Brain microvascular endothelial cell (primary cell): ENCODE measurements around the gene OLFML1.

Source experiments
- DNase-seq: peaks from one replicate; pipeline ENCODE4 v3.0.0-alpha.2; 2020
- H3K27ac ChIP-seq: fragments of 250-450 bp; sonication (Bioruptor Pico); 2 replicates; pipeline ENCODE4 v1.5.1; 2020; ENCODE audit warnings: mild to moderate bottlenecking, moderate library complexity
- H3K27me3 ChIP-seq: fragments of 250-450 bp; sonication (Bioruptor Pico); replicated peaks from 2 replicates; pipeline ENCODE4 v1.5.1; 2020; ENCODE audit warnings: mild to moderate bottlenecking
- H3K36me3 ChIP-seq: fragments of 250-450 bp; sonication (Bioruptor Pico); replicated peaks from 2 replicates; pipeline ENCODE4 v1.5.1; 2020; ENCODE audit warnings: mild to moderate bottlenecking
- H3K4me3 ChIP-seq: 2 replicates; pipeline ENCODE4 v1.5.1; 2011; ENCODE audit warnings: low read depth, mild to moderate bottlenecking, control low read depth, low read length, moderate library complexity
- CTCF ChIP-seq: IDR thresholded peaks from 2 replicates; pipeline ENCODE4 v1.5.1; 2011; ENCODE audit warnings: low read depth, mild to moderate bottlenecking, moderate library complexity, low read length, control low read depth, inconsistent platforms; ENCODE audit errors: missing control alignments
- in situ Hi-C: cut with HindIII; loops from 2 replicates; pipeline ENCODE4 v1.10.0; 2017; ENCODE audit warnings: low sequenced_read_pairs, low pct_ligation_motif_present

The OLFML1 gene

GRCh38 chr11:7449841-7450214 is 35.5 kb upstream of the OLFML1 start:
- in situ Hi-C loops, result no loop called here
- Histone ChIP-seq H3K36me3 (no peaks in the 10 kb centered on the region), H3K4me3 (no peak overlapping the region), H3K27me3 (no peaks in the 10 kb centered on the region), H3K27ac (no peak overlapping the region)
- no peak for TF ChIP-seq CTCF
- no peak for DNase-seq

- H3K27me3 ChIP-seq, result no peaks in the 10 kb centered on the region
- no peak overlapping the region for H3K4me3 ChIP-seq
- no peak overlapping the region for H3K27ac ChIP-seq
- in situ Hi-C loops, result no loop called here
- no peak for DNase-seq
- H3K36me3 ChIP-seq, result no peaks in the 10 kb centered on the region
- TF ChIP-seq CTCF, result no peak
These were observed 34.5 kb upstream of the OLFML1 start for GRCh38 chr11:7450836-7451235.

DNA sequence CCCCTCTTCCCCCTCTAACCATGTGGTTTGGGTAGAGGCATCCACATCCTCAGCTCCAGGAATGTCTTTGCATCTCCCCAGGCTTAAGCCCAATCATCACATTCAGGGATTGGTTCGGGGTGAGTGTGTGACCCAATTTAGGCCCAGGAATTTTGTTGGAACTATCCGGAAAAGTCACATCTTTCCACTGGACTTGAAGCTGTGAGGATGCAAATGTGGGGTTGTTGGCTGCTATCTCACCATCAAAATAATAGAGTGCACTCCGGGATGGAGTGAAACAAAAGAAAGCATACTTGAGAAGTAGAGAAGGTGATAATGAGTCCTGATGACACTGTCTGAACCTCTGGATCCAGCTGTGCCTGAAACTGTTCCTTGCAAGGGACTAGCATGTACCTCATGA is 33.8 kb upstream of the OLFML1 start:
- no peaks in the 10 kb centered on the region for H3K36me3 ChIP-seq
- no peak for DNase-seq
- no peaks in the 10 kb centered on the region for H3K27me3 ChIP-seq
- in situ Hi-C loops, result no loop called here
- no peak overlapping the region for H3K27ac ChIP-seq
- TF ChIP-seq CTCF, result no peak
- no peak overlapping the region for H3K4me3 ChIP-seq

GRCh38 chr11:7451952-7452494 is 33.3 kb upstream of the OLFML1 start:
- H3K36me3 ChIP-seq, result no peaks in the 10 kb centered on the region
- H3K27me3 ChIP-seq, result no peaks in the 10 kb centered on the region
- H3K27ac ChIP-seq, result no peak overlapping the region
- in situ Hi-C loops, result no loop called here
- no peak overlapping the region for H3K4me3 ChIP-seq
- no peak for TF ChIP-seq CTCF
- DNase-seq, result no peak

DNA sequence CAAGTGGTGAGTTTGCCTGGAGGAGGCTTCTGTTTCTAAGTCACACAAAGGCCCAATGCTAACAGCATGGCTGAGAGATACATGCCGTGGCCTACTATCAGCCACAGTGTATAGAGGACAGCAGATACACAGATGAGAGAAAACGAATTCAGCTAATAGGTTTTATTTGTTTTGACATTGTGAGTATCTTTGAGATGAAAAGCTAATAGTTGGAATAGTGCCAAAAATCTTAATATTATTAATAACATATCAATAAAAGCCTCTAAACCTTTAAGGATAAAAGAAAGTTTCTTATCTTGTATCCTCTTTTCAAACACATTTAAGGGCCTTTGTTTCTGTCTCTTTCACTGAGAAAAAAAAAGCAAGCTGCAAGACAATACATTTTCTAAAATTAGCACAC is 30.5 kb upstream of the OLFML1 start:
- in situ Hi-C loops, result no loop called here
- no peaks in the 10 kb centered on the region for H3K27me3 ChIP-seq

More for the DNA sequence above, 30.5 kb upstream of the OLFML1 start:
- Histone ChIP-seq H3K4me3 (no peak overlapping the region), H3K27ac (no peak overlapping the region), H3K36me3 (no peaks in the 10 kb centered on the region)
- no peak for DNase-seq
- TF ChIP-seq CTCF, result no peak
